Iris pigment epithelial cell (primary cell): ENCODE results near the gene NAV2.
A peak's percentile ranks its signal among the peaks of the same experiment; 100 is the strongest.

Experiments
- DNase-seq: peaks from one replicate; pipeline ENCODE4 v3.0.0-alpha.2; 2011; ENCODE audit warnings: low read depth

The NAV2 gene

GRCh38 chr11:19683862-19684491 is 28.7 kb upstream of the NAV2 start:
- no peak for DNase-seq

- no peak for DNase-seq
Measured at GRCh38 chr11:19686234-19686633, 26.4 kb upstream of the NAV2 start.

GRCh38 chr11:19687392-19687791 is 25.2 kb upstream of the NAV2 start:
- DNase-seq, result no peak

GRCh38 chr11:19689281-19690000 is 23.2 kb upstream of the NAV2 start:
- no peak for DNase-seq

- no peak for DNase-seq
Measured at GRCh38 chr11:19690885-19691284, 21.8 kb upstream of the NAV2 start.

- no peak for DNase-seq
Measured at GRCh38 chr11:19691815-19692500, 20.7 kb upstream of the NAV2 start.

GRCh38 chr11:19693146-19693545 is 19.5 kb upstream of the NAV2 start:
- no peak for DNase-seq

GRCh38 chr11:19694796-19695345 is 17.8 kb upstream of the NAV2 start:
- no peak for DNase-seq

- no peak for DNase-seq
Measured at GRCh38 chr11:19696073-19696472, 16.6 kb upstream of the NAV2 start.

GRCh38 chr11:19696904-19697303 is 15.7 kb upstream of the NAV2 start:
- DNase-seq, result no peak

GRCh38 chr11:19697721-19698121 is 14.9 kb upstream of the NAV2 start:
- DNase-seq, result no peak

- DNase-seq, result peak; percentile 49
Measured at GRCh38 chr11:19698493-19699292, 13.9 kb upstream of the NAV2 start.

- no peak for DNase-seq
Measured at GRCh38 chr11:19701421-19701820, 11.2 kb upstream of the NAV2 start.

GRCh38 chr11:19702620-19703019 is 10.0 kb upstream of the NAV2 start:
- DNase-seq, result no peak

GRCh38 chr11:19703211-19703610 is 9.4 kb upstream of the NAV2 start:
- no peak for DNase-seq

GRCh38 chr11:19704213-19704612 is 8.4 kb upstream of the NAV2 start:
- DNase-seq, result no peak

- DNase-seq, result no peak
Measured at GRCh38 chr11:19705936-19706335, 6.7 kb upstream of the NAV2 start.

GRCh38 chr11:19711911-19712280 is 741 bp upstream of the NAV2 start:
- DNase-seq, result peak; percentile 48

GRCh38 chr11:19713196-19714021 is 772 bp downstream of the NAV2 start:
- peak; percentile 26 for DNase-seq

- peak; percentile 34 for DNase-seq
Measured at GRCh38 chr11:19714022-19714386, 1.4 kb downstream of the NAV2 start.
